Thyroid gland (tissue), 4 donors: ENCODE data around the gene TMEM151B. TPM values are rescaled to one million over a fixed set of nuclear protein-coding genes. Genes with fewer than 3 reads are reported as not detected.

Experiments used
- DNase-seq, 2 donors: peaks; one replicate each; pipeline ENCODE4 v3.0.0-alpha.2; 2019
- H3K27ac ChIP-seq, 3 donors: fragments of 200-600 bp; sonication (generic); 1 replicate in 2 of 3; 2 replicates in 1 of 3; pipeline ENCODE4 v1.5.1; 2016 to 2019; ENCODE audit warnings: mild to moderate bottlenecking in 1 of 3, moderate library complexity in 1 of 3
- H3K27me3 ChIP-seq: fragments of 200-600 bp; sonication (generic); one replicate; pipeline ENCODE4 v1.5.1; 2019
- H3K36me3 ChIP-seq, 2 donors: fragments of 200-600 bp; sonication (generic); one replicate each; pipeline ENCODE4 v1.5.1; 2016 to 2019
- H3K4me1 ChIP-seq, 2 donors: fragments of 200-600 bp; sonication (generic); one replicate each; pipeline ENCODE4 v1.5.1; 2017 to 2019
- H3K4me3 ChIP-seq, 3 donors: fragments of 200-600 bp; sonication (generic); replicated peaks in 1 of 3; 1 replicate in 2 of 3; 2 replicates in 1 of 3; pipeline ENCODE4 v1.5.1; 2016; ENCODE audit warnings: mild to moderate bottlenecking in 1 of 3
- H3K9me3 ChIP-seq: fragments of 200-600 bp; sonication (generic); one replicate; pipeline ENCODE4 v1.5.1; 2017
- POLR2A ChIP-seq, 2 donors: fragments of 450-650 bp; IDR thresholded peaks; one replicate each; pipeline ENCODE4 v1.6.1; 2017; ENCODE audit warnings: antibody characterized with exemption in 2 of 2, mild to moderate bottlenecking in 2 of 2, moderate library complexity in 1 of 2
- WGBS, 2 donors: methylation state at CpG; one replicate each; pipeline ENCODE4 v1.1.5; 2017; 5-methylcytosine and 5-hydroxymethylcytosine counted together
- intact Hi-C: fragments of 100-400 bp; cut with DNase I; formaldehyde crosslinking; loops from one replicate; pipeline ENCODE4 v1.15.1; 2023
- total RNA-seq, 4 donors: library from RNA; depleted of rRNA; stranded (reverse); fragments of >200 nt; gene quantifications; one replicate each; pipeline ENCODE4 v1.2.3, GENCODE V29; 2016
- TF ChIP-seq, protein P1 (sequence below), 6 experiments: fragments of 200-600 bp in 3 of 6; fragments of 450-650 bp in 3 of 6; sonication (generic) in 3 of 6; IDR thresholded peaks; one replicate each; pipeline ENCODE4 v1.5.1; 2016 to 2019; ENCODE audit warnings: antibody characterized with exemption in 6 of 6, mild to moderate bottlenecking in 2 of 6, inconsistent platforms in 1 of 6, moderate library complexity in 1 of 6

Gene TMEM151B
- total RNA-seq, 4 donors from 2014 or later = not detected

GRCh38 chr6:44262467-44263353 lies 7.5 kb upstream of the TMEM151B start:
- DNase-seq = no peak
- Histone ChIP-seq H3K27me3 (no peaks in the 10 kb centered on the region), H3K4me3 (no peak overlapping the region), H3K27ac (no peak overlapping the region), H3K36me3 (peaks cover 0 to 4% of the 10 kb centered on the region in 2 donors), H3K9me3 (no peaks in the 10 kb centered on the region), H3K4me1 (peaks cover 27 to 33% of the 10 kb centered on the region in 2 donors)
- WGBS, 2 donors = 65 to 86% methylated on average over 6 to 7 of the region's 7 CpGs
- intact Hi-C loops = no loop called here
- TF ChIP-seq POLR2A (IDR thresholded peaks at IDR 0.05) = no peak
- TF ChIP-seq, protein P1, sequence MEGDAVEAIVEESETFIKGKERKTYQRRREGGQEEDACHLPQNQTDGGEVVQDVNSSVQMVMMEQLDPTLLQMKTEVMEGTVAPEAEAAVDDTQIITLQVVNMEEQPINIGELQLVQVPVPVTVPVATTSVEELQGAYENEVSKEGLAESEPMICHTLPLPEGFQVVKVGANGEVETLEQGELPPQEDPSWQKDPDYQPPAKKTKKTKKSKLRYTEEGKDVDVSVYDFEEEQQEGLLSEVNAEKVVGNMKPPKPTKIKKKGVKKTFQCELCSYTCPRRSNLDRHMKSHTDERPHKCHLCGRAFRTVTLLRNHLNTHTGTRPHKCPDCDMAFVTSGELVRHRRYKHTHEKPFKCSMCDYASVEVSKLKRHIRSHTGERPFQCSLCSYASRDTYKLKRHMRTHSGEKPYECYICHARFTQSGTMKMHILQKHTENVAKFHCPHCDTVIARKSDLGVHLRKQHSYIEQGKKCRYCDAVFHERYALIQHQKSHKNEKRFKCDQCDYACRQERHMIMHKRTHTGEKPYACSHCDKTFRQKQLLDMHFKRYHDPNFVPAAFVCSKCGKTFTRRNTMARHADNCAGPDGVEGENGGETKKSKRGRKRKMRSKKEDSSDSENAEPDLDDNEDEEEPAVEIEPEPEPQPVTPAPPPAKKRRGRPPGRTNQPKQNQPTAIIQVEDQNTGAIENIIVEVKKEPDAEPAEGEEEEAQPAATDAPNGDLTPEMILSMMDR (IDR thresholded peaks at IDR 0.05) = no peak

- Histone ChIP-seq H3K4me3 (no peak overlapping the region), H3K9me3 (no peaks in the 10 kb centered on the region), H3K4me1 (peaks cover 27 to 29% of the 10 kb centered on the region in 2 donors), H3K27me3 (no peaks in the 10 kb centered on the region), H3K27ac (no peak overlapping the region), H3K36me3 (peaks cover 0 to 4% of the 10 kb centered on the region in 2 donors)
- intact Hi-C loops = no loop called here
- 67 to 72% methylated on average over 9 of the region's 9 CpGs for WGBS, 2 donors
- DNase-seq = no peak
- TF ChIP-seq, protein P1 (IDR thresholded peaks at IDR 0.05) = no peak
- TF ChIP-seq POLR2A (IDR thresholded peaks at IDR 0.05) = no peak
These were observed 6.7 kb upstream of the TMEM151B start for GRCh38 chr6:44263354-44264100.

- Histone ChIP-seq H3K9me3 (no peaks in the 10 kb centered on the region), H3K4me1 (peaks cover 27 to 29% of the 10 kb centered on the region in 2 donors), H3K4me3 (peak overlapping the region; percentile 77 to 83 (median 82)), H3K27ac (peak overlapping the region in 2 of 3 donors; percentile 81 to 90), H3K36me3 (peaks cover 0 to 4% of the 10 kb centered on the region in 2 donors), H3K27me3 (no peaks in the 10 kb centered on the region)
- 17 to 20% methylated on average over 10 to 13 of the region's 13 CpGs for WGBS, 2 donors
- TF ChIP-seq POLR2A (IDR thresholded peaks at IDR 0.05) = no peak
- TF ChIP-seq, protein P1 (IDR thresholded peaks at IDR 0.05) = no peak
- intact Hi-C loops = loop anchor here (5.0 kb wide), 1 partner anchor 118 kb away; no protein-coding TSS in a partner anchor
- DNase-seq = no peak
These were observed 5.9 kb upstream of the TMEM151B start for GRCh38 chr6:44264154-44265006.

GRCh38 chr6:44265007-44265721 lies 5.1 kb upstream of the TMEM151B start, which contains the start of gene NFKBIE:
Gene NFKBIE (minus strand): TSS chr6:44265551. CDS start chr6:44265346, 205 bp downstream.
- DNase-seq = peak; percentile 98 to 99
- 0% methylated on average over 4 to 8 of the region's 72 CpGs for WGBS, 2 donors
- intact Hi-C loops = loop anchor here (5.0 kb wide), 1 partner anchor 117 kb away; no protein-coding TSS in a partner anchor
- Histone ChIP-seq H3K4me3 (peak within 1 kb of the TSS; percentile 77 to 83 (median 82)), H3K36me3 (peaks cover 0 to under 1% of the 10 kb centered on the region in 2 donors), H3K9me3 (no peaks in the 10 kb centered on the region), H3K27ac (peak within 1 kb of the TSS; percentile 60 to 90 (median 81)), H3K4me1 (peaks cover 27 to 30% of the 10 kb centered on the region in 2 donors), H3K27me3 (no peaks in the 10 kb centered on the region)
- TF ChIP-seq, protein P1 (IDR thresholded peaks at IDR 0.05) = peak in 3 of 6 experiments; percentile 20 to 25 (median 21)
- peak; percentile 76 to 91 for TF ChIP-seq POLR2A (IDR thresholded peaks at IDR 0.05)
